Measurements from ENCODE around the gene WNK2. TPM values are rescaled to one million over a fixed set of nuclear protein-coding genes. Genes with fewer than 3 reads are reported as not detected.

Gene WNK2
- total RNA-seq, 4 donors from 2014 or later, result 6.2 to 31.9 (median 18.9) TPM

DNA sequence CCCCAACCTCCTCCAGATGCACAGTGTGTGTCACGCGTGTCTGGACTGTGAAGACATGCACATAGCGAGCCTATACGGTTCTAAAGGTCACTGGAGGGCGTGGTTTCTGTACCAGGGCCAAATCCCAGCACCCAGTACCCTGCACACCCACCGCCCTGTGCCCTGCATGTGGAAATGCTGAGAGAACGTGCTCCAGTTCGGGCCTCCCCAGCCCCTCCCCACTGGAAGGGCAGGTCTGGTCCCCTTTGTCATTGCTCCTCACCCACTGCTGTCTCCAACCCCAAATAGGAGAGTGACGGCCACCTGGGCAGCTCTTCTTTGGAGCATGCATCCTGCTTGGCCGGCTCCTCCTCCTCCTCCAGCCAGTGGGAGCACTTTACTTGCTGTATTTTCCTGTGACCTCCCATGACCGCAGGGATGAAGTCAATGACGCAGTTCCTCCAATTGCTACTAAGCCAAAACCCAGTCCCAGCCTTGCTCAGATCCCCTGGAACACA, 116.7 kb downstream of the WNK2 start:
- Histone ChIP-seq H3K27ac (no peak overlapping the region), H3K4me1 (no peaks in the 10 kb centered on the region), H3K4me3 (no peak overlapping the region), H3K27me3 (no peaks in the 10 kb centered on the region), H3K9me3 (no peaks in the 10 kb centered on the region), H3K36me3 (no peaks in the 10 kb centered on the region)
- peak in 1 of 2 donors; percentile 10 for DNase-seq
- intact Hi-C loops (cut with DNase I; ENCODE audit: low total_unique reads), result no loop called here
- TF ChIP-seq, protein P1, sequence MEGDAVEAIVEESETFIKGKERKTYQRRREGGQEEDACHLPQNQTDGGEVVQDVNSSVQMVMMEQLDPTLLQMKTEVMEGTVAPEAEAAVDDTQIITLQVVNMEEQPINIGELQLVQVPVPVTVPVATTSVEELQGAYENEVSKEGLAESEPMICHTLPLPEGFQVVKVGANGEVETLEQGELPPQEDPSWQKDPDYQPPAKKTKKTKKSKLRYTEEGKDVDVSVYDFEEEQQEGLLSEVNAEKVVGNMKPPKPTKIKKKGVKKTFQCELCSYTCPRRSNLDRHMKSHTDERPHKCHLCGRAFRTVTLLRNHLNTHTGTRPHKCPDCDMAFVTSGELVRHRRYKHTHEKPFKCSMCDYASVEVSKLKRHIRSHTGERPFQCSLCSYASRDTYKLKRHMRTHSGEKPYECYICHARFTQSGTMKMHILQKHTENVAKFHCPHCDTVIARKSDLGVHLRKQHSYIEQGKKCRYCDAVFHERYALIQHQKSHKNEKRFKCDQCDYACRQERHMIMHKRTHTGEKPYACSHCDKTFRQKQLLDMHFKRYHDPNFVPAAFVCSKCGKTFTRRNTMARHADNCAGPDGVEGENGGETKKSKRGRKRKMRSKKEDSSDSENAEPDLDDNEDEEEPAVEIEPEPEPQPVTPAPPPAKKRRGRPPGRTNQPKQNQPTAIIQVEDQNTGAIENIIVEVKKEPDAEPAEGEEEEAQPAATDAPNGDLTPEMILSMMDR (IDR thresholded peaks at IDR 0.05), result no peak

DNA sequence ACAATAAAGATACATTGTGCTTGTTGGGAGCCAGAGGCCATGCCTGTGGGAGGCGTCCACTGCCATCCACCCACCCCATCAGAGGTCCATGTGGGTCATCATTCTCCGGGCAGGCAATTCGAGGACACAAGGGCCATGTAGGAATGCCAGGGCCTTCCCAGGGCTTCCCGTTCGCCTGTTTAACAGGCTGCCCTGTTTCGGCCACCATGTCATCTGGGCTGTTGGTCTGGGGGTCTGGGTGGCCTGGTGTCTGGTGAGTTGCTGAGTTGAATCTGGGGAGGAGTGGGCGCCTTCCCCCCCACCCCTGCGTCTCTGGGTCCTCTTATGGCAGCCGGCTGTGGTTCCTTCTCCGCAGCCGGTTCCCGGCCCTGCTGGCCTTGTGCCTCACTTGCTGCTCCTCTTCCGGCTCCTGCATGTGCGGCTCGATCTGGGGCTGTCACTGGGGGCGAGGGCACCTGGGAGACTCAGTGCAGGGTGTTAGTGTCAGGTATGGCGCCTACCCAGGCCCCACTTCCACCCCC, 117.4 kb downstream of the WNK2 start:
- H3K9me3 ChIP-seq, result no peaks in the 10 kb centered on the region
- H3K27me3 ChIP-seq, result no peaks in the 10 kb centered on the region
- no peak overlapping the region for H3K4me3 ChIP-seq
- intact Hi-C loops (cut with DNase I; ENCODE audit: low total_unique reads), result no loop called here
- H3K27ac ChIP-seq, result no peak overlapping the region
- H3K4me1 ChIP-seq, result no peaks in the 10 kb centered on the region
- TF ChIP-seq, protein P1 (IDR thresholded peaks at IDR 0.05), result no peak
- no peak for TF ChIP-seq POLR2A (IDR thresholded peaks at IDR 0.05)
- peak; percentile 6 to 10 for DNase-seq
- no peaks in the 10 kb centered on the region for H3K36me3 ChIP-seq

DNA sequence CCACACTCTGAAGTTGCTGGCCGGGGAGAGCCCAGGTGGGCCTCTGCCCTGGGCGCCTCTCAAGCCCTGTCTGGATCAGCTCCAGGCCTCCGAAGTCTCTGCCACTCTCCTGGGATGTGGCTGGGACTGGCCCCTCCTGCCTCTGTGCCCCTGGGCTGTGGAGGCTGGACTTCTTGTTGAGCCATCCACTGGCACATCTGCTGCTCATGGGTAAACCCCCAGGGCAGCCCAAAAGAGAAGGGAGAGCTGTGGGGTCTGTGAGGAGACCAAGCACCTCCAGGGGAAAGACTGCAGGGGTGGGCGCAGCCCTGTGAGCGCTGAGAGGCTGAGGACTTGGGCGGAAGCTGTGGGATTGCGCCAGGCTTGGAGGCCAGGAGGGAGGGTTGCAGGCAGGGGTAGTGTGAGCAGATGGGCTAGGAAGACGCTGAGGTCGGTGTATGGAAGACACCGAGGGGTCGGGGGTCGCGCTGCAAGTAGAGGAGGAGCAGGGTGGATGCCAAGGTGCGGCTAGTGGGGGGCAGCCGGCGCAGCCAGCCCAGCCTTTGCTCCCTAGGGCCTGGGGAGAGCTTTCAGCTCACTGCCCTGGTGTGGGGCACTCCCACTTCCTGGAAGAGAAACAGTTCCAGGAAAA, 118.1 kb downstream of the WNK2 start:
- Histone ChIP-seq H3K4me3 (no peak overlapping the region), H3K4me1 (no peaks in the 10 kb centered on the region), H3K27ac (no peak overlapping the region), H3K27me3 (no peaks in the 10 kb centered on the region), H3K36me3 (no peaks in the 10 kb centered on the region), H3K9me3 (no peaks in the 10 kb centered on the region)
- intact Hi-C loops (cut with DNase I; ENCODE audit: low total_unique reads), result no loop called here
- TF ChIP-seq, protein P1 (IDR thresholded peaks at IDR 0.05), result no peak
- no peak for TF ChIP-seq POLR2A (IDR thresholded peaks at IDR 0.05)
- peak; percentile 8 to 10 for DNase-seq

DNA sequence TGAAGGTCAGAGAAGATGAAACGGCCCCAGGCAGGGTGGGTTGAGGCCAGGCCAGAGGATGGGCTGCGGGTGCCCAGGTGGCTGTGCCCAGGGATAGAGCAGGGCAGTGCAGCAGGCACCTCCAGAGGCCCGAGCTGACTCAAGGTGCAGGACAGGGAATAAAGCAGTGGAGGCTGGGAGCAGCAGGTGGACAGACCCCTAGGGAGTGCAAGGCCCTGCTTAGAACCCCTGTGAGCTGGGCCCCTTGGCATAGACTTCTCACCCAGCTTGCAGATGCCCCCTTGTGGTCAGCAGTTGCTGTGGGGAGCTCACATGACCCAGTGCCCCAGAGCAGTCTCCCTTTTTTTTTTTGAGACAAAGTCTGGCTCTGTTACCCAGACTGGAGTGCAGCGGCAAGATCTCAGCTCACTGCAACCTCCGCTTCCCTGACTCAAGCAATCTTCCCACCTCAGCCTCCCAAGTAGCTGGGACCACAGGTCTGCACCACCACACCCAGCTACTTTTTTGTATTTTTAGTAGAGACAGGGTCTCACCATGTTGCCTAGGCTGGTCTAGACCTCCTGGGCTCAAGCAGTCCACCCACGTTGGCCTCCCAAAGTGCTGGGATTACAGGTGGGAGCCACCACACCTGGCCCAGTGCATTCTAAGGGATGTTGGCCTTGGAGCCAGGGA, 118.8 kb downstream of the WNK2 start:
- H3K27ac ChIP-seq, result no peak overlapping the region
- no peak overlapping the region for H3K4me3 ChIP-seq
- DNase-seq, result peak; percentile 23 to 26
- TF ChIP-seq, protein P1 (IDR thresholded peaks at IDR 0.05), result peak; percentile 10 to 33 (median 14)
- TF ChIP-seq POLR2A (IDR thresholded peaks at IDR 0.05), result no peak
- H3K9me3 ChIP-seq, result no peaks in the 10 kb centered on the region
- no peaks in the 10 kb centered on the region for H3K36me3 ChIP-seq
- intact Hi-C loops (cut with DNase I; ENCODE audit: low total_unique reads), result no loop called here
- H3K27me3 ChIP-seq, result no peaks in the 10 kb centered on the region
- no peaks in the 10 kb centered on the region for H3K4me1 ChIP-seq

DNA sequence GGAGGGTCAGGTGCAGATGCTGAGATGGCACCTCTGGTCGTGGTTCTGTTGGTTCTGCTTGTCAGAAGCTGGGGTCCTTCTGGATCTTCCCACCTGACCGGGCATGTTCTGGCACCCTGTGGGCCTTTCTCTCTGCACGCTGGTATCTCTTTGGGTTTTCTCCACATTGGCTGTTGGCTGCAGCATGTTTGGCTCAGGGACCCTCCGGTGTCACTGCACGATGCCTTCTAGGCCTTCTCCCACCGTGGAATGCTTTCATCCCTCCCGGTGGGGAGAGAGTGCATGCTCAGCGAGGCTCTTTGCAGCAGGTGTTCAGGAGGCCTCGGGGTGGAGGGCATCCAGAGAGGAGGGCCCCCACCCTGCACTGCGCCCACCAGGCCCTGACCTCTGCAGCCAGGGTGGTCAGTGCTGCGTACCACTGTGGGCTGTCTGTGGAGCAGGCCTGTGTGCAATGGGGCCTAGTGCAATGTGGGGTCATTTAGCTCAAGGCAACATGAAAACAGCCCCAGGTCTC, 119.4 kb downstream of the WNK2 start:
- Histone ChIP-seq H3K4me3 (no peak overlapping the region), H3K4me1 (no peaks in the 10 kb centered on the region), H3K27me3 (no peaks in the 10 kb centered on the region), H3K36me3 (no peaks in the 10 kb centered on the region), H3K9me3 (no peaks in the 10 kb centered on the region), H3K27ac (no peak overlapping the region)
- intact Hi-C loops (cut with DNase I; ENCODE audit: low total_unique reads), result no loop called here
- TF ChIP-seq POLR2A (IDR thresholded peaks at IDR 0.05), result no peak
- TF ChIP-seq, protein P1 (IDR thresholded peaks at IDR 0.05), result no peak
- DNase-seq, result peak in 1 of 2 donors; percentile 4
